Posterior vena cava (tissue), 2 donors: Measurements from ENCODE around the gene FAF1. TPM values are rescaled to one million over a fixed set of nuclear protein-coding genes. Genes with fewer than 3 reads are reported as not detected.
"Not testable (repeated sequence)": the region's sequence is repeated elsewhere in the genome, so short reads cannot be mapped to it uniquely, and the experiment has no call there.

ENCODE experiments used
- DNase-seq: peaks from one replicate; pipeline ENCODE4 v3.0.0-alpha.2; 2020; ENCODE audit warnings: low spot score
- intact Hi-C, 2 donors: fragments of 100-400 bp; cut with DNase I; formaldehyde crosslinking; loops; one replicate each; pipeline versions ENCODE4 v1.14.1 to v1.14.2; 2022 to 2023
- long read RNA-seq, 2 donors: library from polyadenylated mRNA; unstranded; transcript quantifications; one replicate each; pipeline ENCODE4 v2.0.0, GENCODE V29; 2020 to 2021
- total RNA-seq, 2 donors: library from RNA; stranded (reverse); fragmentation: NEBNext Ultra II Directional; extraction: Animal tissue kit (Norgen Biotek cat#: 25700); gene quantifications; one replicate each; pipeline ENCODE4 v1.2.1, GENCODE V29; 2021
- donor health status: DM: yes; HTN: yes; CAD: no.
- donor health status: DM: yes; HTN: yes; CAD: no.

FAF1 gene
- 10 to 100 TPM; 55.3 to 64.2 TPM for total RNA-seq
- long read RNA-seq, donor 1, full-length matches to known transcripts: 21 of 27 reads
- long read RNA-seq, donor 1, partial matches to known transcripts: 1 of 27 reads
- long read RNA-seq, donor 1, other reads (novel, unspliced or antisense): 5 of 27 reads
- long read RNA-seq, donor 2, full-length matches to known transcripts: 3 of 13 reads
- long read RNA-seq, donor 2, partial matches to known transcripts: 6 of 13 reads
- long read RNA-seq, donor 2, other reads (novel, unspliced or antisense): 4 of 13 reads

GRCh38 chr1:50959913-50960844 is at the start of gene FAF1:
FAF1 (minus strand) TSS chr1:50960267; CDS start chr1:50959811, 456 bp downstream.
- peak; percentile 99 for DNase-seq
- intact Hi-C loops: no loop called here

GRCh38 chr1:51009381-51009780 is 49.3 kb upstream of the FAF1 start:
- no peak for DNase-seq
- intact Hi-C loops: no loop called here

GRCh38 chr1:51005549-51005948 is 45.5 kb upstream of the FAF1 start:
- DNase-seq: not testable (repeated sequence)

GRCh38 chr1:51002516-51002915 is 42.4 kb upstream of the FAF1 start:
- DNase-seq: no peak
- intact Hi-C loops: no loop called here

More at GRCh38 chr1:51005549-51005948, 45.5 kb upstream of the FAF1 start:
- intact Hi-C loops: not testable (repeated sequence)

GRCh38 chr1:51000651-51001050 is 40.6 kb upstream of the FAF1 start:
- no peak for DNase-seq
- intact Hi-C loops: no loop called here

GRCh38 chr1:51000160-51000559 is 40.1 kb upstream of the FAF1 start:
- intact Hi-C loops: no loop called here
- no peak for DNase-seq

GRCh38 chr1:50999375-50999774 is 39.3 kb upstream of the FAF1 start:
- intact Hi-C loops, DNase-seq: not testable (repeated sequence)

GRCh38 chr1:50996083-50996482 is 36.0 kb upstream of the FAF1 start:
- no peak for DNase-seq
- intact Hi-C loops: no loop called here

- DNase-seq: no peak
- intact Hi-C loops: no loop called here
Measured at GRCh38 chr1:50995651-50996050, 35.6 kb upstream of the FAF1 start.

- intact Hi-C loops: no loop called here
- no peak for DNase-seq
Measured at GRCh38 chr1:50994997-50995396, 34.9 kb upstream of the FAF1 start.

- intact Hi-C loops: no loop called here
- no peak for DNase-seq
Measured at GRCh38 chr1:50993645-50994044, 33.6 kb upstream of the FAF1 start.

GRCh38 chr1:50992532-50993318 is 32.7 kb upstream of the FAF1 start:
- intact Hi-C loops: no loop called here
- no peak for DNase-seq

- DNase-seq: no peak
- intact Hi-C loops: no loop called here
Measured at GRCh38 chr1:50989694-50990093, 29.6 kb upstream of the FAF1 start.

GRCh38 chr1:50986653-50987052 is 26.6 kb upstream of the FAF1 start:
- intact Hi-C loops: no loop called here
- DNase-seq: no peak

- no peak for DNase-seq
- intact Hi-C loops: no loop called here
Measured at GRCh38 chr1:50985094-50985493, 25.0 kb upstream of the FAF1 start.

GRCh38 chr1:50983219-50983802 is 23.2 kb upstream of the FAF1 start:
- intact Hi-C loops: no loop called here
- DNase-seq: no peak

GRCh38 chr1:50982611-50983010 is 22.5 kb upstream of the FAF1 start:
- DNase-seq: no peak
- intact Hi-C loops: no loop called here

- DNase-seq: no peak
- intact Hi-C loops: no loop called here
Measured at GRCh38 chr1:50981741-50982140, 21.7 kb upstream of the FAF1 start.

GRCh38 chr1:50980505-50980904 is 20.4 kb upstream of the FAF1 start:
- intact Hi-C loops: no loop called here
- no peak for DNase-seq
